Mucosa of rectum (tissue), 2 donors: ENCODE results near the gene ZNF91.

ENCODE experiments used
- H3K27ac ChIP-seq, 2 donors: one replicate each; pipeline ENCODE4 v1.7.0; 2013; ENCODE audit warnings: inconsistent platforms in 2 of 2, low read depth in 2 of 2, low read length in 2 of 2
- H3K27me3 ChIP-seq, 2 donors: one replicate each; pipeline ENCODE4 v1.7.0; 2013; ENCODE audit warnings: low read length in 2 of 2; ENCODE audit not compliant: control insufficient read depth in 2 of 2, insufficient read depth in 2 of 2
- H3K36me3 ChIP-seq, 2 donors: one replicate each; pipeline ENCODE4 v1.7.0; 2013; ENCODE audit warnings: low read length in 2 of 2; ENCODE audit not compliant: control insufficient read depth in 2 of 2, insufficient read depth in 2 of 2
- H3K4me1 ChIP-seq, 2 donors: one replicate each; pipeline ENCODE4 v1.7.0; 2013; ENCODE audit warnings: low read length in 2 of 2, mild to moderate bottlenecking in 1 of 2; ENCODE audit not compliant: control insufficient read depth in 2 of 2, insufficient read depth in 2 of 2
- H3K4me3 ChIP-seq, 2 donors: one replicate each; pipeline ENCODE4 v1.7.0; 2013; ENCODE audit warnings: low read length in 2 of 2
- H3K9ac ChIP-seq, 2 donors: one replicate each; pipeline ENCODE4 v1.7.0; 2013; ENCODE audit warnings: low read length in 2 of 2, low read depth in 1 of 2, mild to moderate bottlenecking in 1 of 2
- H3K9me3 ChIP-seq, 2 donors: one replicate each; pipeline ENCODE4 v1.7.0; 2013; ENCODE audit warnings: low read length in 2 of 2; ENCODE audit not compliant: control insufficient read depth in 2 of 2
- donor health status: healthy.
- donor health status: Normal muscosa, but diverticular disease.

The ZNF91 gene

GRCh38 chr19:23415034-23415433, 19.8 kb upstream of the ZNF91 start:
- H3K9ac ChIP-seq: peak overlapping the region; percentile 72 to 74
- peak overlapping the region; percentile 87 to 96 for H3K4me3 ChIP-seq
- peak overlapping the region; percentile 83 to 86 for H3K27ac ChIP-seq
- peaks cover 8 to 15% of the 10 kb centered on the region in 2 donors for H3K4me1 ChIP-seq
- H3K36me3 ChIP-seq: no peaks in the 10 kb centered on the region
- no peaks in the 10 kb centered on the region for H3K9me3 ChIP-seq
- H3K27me3 ChIP-seq: no peaks in the 10 kb centered on the region

DNA sequence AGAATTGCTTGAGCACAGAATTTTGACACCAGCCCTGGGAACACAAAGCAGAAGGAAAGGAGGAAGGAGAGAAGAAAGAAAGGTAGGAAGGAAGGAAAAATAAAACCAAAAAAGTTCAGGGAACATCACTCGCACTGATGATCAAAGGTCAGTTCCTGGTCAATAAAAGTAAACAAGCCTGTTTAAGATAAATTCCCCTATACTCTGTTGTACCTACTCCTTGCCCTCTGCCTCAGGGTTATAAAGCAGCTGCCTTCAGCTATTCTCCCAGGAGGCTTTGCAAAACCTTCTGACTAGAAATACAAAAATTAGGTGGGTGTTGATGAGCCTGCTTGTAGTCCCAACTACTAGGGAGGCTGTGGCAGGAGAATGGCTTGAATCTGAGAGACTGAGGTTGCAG, 14.9 kb upstream of the ZNF91 start:
- H3K27me3 ChIP-seq: no peaks in the 10 kb centered on the region
- peak overlapping the region; percentile 71 to 80 for H3K27ac ChIP-seq
- H3K9me3 ChIP-seq: no peaks in the 10 kb centered on the region
- H3K4me1 ChIP-seq: peaks cover 18 to 35% of the 10 kb centered on the region in 2 donors
- H3K4me3 ChIP-seq: peak overlapping the region in 1 of 2 donors; percentile 22
- H3K36me3 ChIP-seq: no peaks in the 10 kb centered on the region
- H3K9ac ChIP-seq: no peak overlapping the region

GRCh38 chr19:23409392-23410048, 14.2 kb upstream of the ZNF91 start:
- Histone ChIP-seq H3K9me3 (no peaks in the 10 kb centered on the region), H3K9ac (peak overlapping the region in 1 of 2 donors; percentile 17), H3K27ac (peak overlapping the region; percentile 71 to 80), H3K27me3 (no peaks in the 10 kb centered on the region), H3K4me3 (peak overlapping the region in 1 of 2 donors; percentile 23), H3K4me1 (peaks cover 15 to 38% of the 10 kb centered on the region in 2 donors), H3K36me3 (peaks cover 0 to 2% of the 10 kb centered on the region in 2 donors)

GRCh38 chr19:23407616-23408133, 12.4 kb upstream of the ZNF91 start:
- Histone ChIP-seq H3K4me1 (peaks cover 29 to 53% of the 10 kb centered on the region in 2 donors), H3K27ac (no peak overlapping the region), H3K27me3 (no peaks in the 10 kb centered on the region), H3K36me3 (peaks cover 0 to 2% of the 10 kb centered on the region in 2 donors), H3K4me3 (no peak overlapping the region), H3K9ac (no peak overlapping the region), H3K9me3 (no peaks in the 10 kb centered on the region)

DNA sequence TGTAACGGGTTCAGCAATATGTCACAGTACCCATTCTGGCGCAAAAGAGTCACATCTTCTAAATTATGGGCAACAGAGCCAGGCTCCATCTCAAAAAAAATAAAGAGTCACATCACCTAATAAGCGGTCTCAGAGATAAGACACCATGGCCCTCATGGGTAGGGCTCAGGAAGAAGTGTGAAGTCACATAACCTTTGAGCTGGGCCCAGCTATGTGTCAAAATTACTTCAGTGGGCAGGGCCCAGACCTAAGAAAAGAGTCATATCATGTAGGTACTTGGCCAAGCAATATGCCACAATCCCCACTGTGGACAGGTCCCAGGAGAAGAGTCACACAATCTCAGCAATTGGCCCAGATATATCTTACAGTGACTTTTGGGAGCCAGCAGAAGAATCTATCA, 11.4 kb upstream of the ZNF91 start:
- peak overlapping the region; percentile 49 to 70 for H3K27ac ChIP-seq
- no peak overlapping the region for H3K9ac ChIP-seq
- peaks cover 38 to 63% of the 10 kb centered on the region in 2 donors for H3K4me1 ChIP-seq
- no peaks in the 10 kb centered on the region for H3K27me3 ChIP-seq
- H3K4me3 ChIP-seq: no peak overlapping the region
- peaks cover 0 to 2% of the 10 kb centered on the region in 2 donors for H3K36me3 ChIP-seq
- H3K9me3 ChIP-seq: no peaks in the 10 kb centered on the region

DNA sequence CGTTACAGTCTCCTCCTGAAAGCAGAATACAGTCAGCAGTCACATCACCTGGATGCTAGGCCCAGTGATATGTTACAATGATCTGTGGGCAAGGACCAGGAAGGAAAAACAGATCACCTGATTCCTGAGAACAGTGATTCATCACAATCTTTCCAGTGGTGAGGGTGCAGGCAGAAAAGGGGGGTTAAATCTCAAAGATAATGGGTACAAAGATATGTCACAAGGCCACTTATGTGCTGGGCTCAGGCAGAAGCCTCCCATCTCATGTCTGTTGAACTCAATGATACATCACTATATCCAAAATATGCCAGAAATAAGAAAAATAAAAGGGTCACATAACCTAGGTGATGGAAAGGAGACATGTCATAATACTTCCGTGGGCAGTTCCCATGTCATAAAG, 10.8 kb upstream of the ZNF91 start:
- H3K4me1 ChIP-seq: peaks cover 45 to 65% of the 10 kb centered on the region in 2 donors
- no peak overlapping the region for H3K4me3 ChIP-seq
- peaks cover 0 to 2% of the 10 kb centered on the region in 2 donors for H3K36me3 ChIP-seq
- no peaks in the 10 kb centered on the region for H3K9me3 ChIP-seq
- no peak overlapping the region for H3K9ac ChIP-seq
- no peaks in the 10 kb centered on the region for H3K27me3 ChIP-seq
- H3K27ac ChIP-seq: peak overlapping the region; percentile 40 to 46

- Histone ChIP-seq H3K9ac (no peak overlapping the region), H3K9me3 (no peaks in the 10 kb centered on the region), H3K27ac (peak overlapping the region; percentile 49 to 63), H3K4me3 (no peak overlapping the region), H3K27me3 (no peaks in the 10 kb centered on the region), H3K4me1 (peaks cover 50 to 67% of the 10 kb centered on the region in 2 donors), H3K36me3 (peaks cover 0 to 2% of the 10 kb centered on the region in 2 donors)
Observed at GRCh38 chr19:23404676-23405075, 9.4 kb upstream of the ZNF91 start.

- peak overlapping the region; percentile 89 to 93 for H3K27ac ChIP-seq
Observed at GRCh38 chr19:23403581-23404324, 8.5 kb upstream of the ZNF91 start.

GRCh38 chr19:23403052-23403451, 7.8 kb upstream of the ZNF91 start:
- Histone ChIP-seq H3K27ac (peak overlapping the region; percentile 89 to 93), H3K36me3 (peaks cover 0 to 2% of the 10 kb centered on the region in 2 donors), H3K4me3 (peak overlapping the region; percentile 53 to 60), H3K9me3 (no peaks in the 10 kb centered on the region), H3K27me3 (no peaks in the 10 kb centered on the region), H3K4me1 (peaks cover 44 to 58% of the 10 kb centered on the region in 2 donors), H3K9ac (peak overlapping the region in 1 of 2 donors; percentile 55)

More at GRCh38 chr19:23403581-23404324, 8.5 kb upstream of the ZNF91 start:
- Histone ChIP-seq H3K4me1 (peaks cover 44 to 59% of the 10 kb centered on the region in 2 donors), H3K4me3 (peak overlapping the region; percentile 53 to 60), H3K9ac (peak overlapping the region in 1 of 2 donors; percentile 55), H3K36me3 (peaks cover 0 to 2% of the 10 kb centered on the region in 2 donors), H3K9me3 (no peaks in the 10 kb centered on the region), H3K27me3 (no peaks in the 10 kb centered on the region)

GRCh38 chr19:23402388-23402787, 7.1 kb upstream of the ZNF91 start:
- Histone ChIP-seq H3K4me1 (peaks cover 44 to 53% of the 10 kb centered on the region in 2 donors), H3K27ac (peak overlapping the region; percentile 89 to 93), H3K27me3 (no peaks in the 10 kb centered on the region), H3K9me3 (no peaks in the 10 kb centered on the region), H3K36me3 (peaks cover 0 to 2% of the 10 kb centered on the region in 2 donors), H3K4me3 (peak overlapping the region; percentile 22 to 44), H3K9ac (peak overlapping the region; percentile 52 to 55)
